ENCODE measurements around the gene KCNG4. TPM values are rescaled to one million over a fixed set of nuclear protein-coding genes. Genes with fewer than 3 reads are reported as not detected.

Gene KCNG4
- total and polyA plus RNA-seq, 10 of the 15 experiments (the other 5 are each of a cell fraction or from before 2014, with no cell fraction given), result not detected

GRCh38 chr16:84215531-84215930 is 24.3 kb downstream of the KCNG4 start:
- no peaks in the 10 kb centered on the region for H3K4me1 ChIP-seq (ENCODE audit: control insufficient read depth, insufficient read depth, low read length)
- no TSS peak for BruUV-seq (replicated peaks)
- RAD21 ChIA-PET (ENCODE audit: unreplicated experiment), result no interaction called here
- no peak for TF ChIP-seq GATAD2B (conservative IDR thresholded peaks at IDR 0.05; ENCODE audit: low read depth)
- no peak for TF ChIP-seq NKRF (conservative IDR thresholded peaks at IDR 0.05)
- no peak for TF ChIP-seq CHD1 (IDR thresholded peaks at IDR 0.05; ENCODE audit: low read depth, low read length)
- no peak for TF ChIP-seq SREBF2 (IDR thresholded peaks at IDR 0.05; ENCODE audit: low read length)
- no peak for TF ChIP-seq MYC (IDR thresholded peaks at IDR 0.05; ENCODE audit: insufficient read depth, insufficient read length, insufficient replicate concordance, low read length, severe bottlenecking)
- no peak for TF ChIP-seq SMARCA5 (IDR thresholded peaks at IDR 0.05)
- TF ChIP-seq, protein P1, sequence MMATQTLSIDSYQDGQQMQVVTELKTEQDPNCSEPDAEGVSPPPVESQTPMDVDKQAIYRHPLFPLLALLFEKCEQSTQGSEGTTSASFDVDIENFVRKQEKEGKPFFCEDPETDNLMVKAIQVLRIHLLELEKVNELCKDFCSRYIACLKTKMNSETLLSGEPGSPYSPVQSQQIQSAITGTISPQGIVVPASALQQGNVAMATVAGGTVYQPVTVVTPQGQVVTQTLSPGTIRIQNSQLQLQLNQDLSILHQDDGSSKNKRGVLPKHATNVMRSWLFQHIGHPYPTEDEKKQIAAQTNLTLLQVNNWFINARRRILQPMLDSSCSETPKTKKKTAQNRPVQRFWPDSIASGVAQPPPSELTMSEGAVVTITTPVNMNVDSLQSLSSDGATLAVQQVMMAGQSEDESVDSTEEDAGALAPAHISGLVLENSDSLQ (IDR thresholded peaks at IDR 0.05), result no peak
- TF ChIP-seq MEF2A (IDR thresholded peaks at IDR 0.05; ENCODE audit: insufficient read depth, low read depth, low read length), result no peak
- no peak for TF ChIP-seq NBN (IDR thresholded peaks at IDR 0.05)
- TF ChIP-seq FOXK2 (IDR thresholded peaks at IDR 0.05), result no peak
- TF ChIP-seq, protein P2, sequence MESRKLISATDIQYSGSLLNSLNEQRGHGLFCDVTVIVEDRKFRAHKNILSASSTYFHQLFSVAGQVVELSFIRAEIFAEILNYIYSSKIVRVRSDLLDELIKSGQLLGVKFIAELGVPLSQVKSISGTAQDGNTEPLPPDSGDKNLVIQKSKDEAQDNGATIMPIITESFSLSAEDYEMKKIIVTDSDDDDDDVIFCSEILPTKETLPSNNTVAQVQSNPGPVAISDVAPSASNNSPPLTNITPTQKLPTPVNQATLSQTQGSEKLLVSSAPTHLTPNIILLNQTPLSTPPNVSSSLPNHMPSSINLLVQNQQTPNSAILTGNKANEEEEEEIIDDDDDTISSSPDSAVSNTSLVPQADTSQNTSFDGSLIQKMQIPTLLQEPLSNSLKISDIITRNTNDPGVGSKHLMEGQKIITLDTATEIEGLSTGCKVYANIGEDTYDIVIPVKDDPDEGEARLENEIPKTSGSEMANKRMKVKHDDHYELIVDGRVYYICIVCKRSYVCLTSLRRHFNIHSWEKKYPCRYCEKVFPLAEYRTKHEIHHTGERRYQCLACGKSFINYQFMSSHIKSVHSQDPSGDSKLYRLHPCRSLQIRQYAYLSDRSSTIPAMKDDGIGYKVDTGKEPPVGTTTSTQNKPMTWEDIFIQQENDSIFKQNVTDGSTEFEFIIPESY (IDR thresholded peaks at IDR 0.05), result no peak
- TF ChIP-seq CBFB (IDR thresholded peaks at IDR 0.05; ENCODE audit: low read depth), result no peak
- TF ChIP-seq JUND (IDR thresholded peaks at IDR 0.05; ENCODE audit: low read depth, low read length), result no peak
- no peak for TF ChIP-seq CEBPB (IDR thresholded peaks at IDR 0.05; ENCODE audit: borderline replicate concordance in 1 of 2, low read depth in 2 of 2, low read length in 2 of 2)
- TF ChIP-seq FOS (IDR thresholded peaks at IDR 0.05; ENCODE audit: borderline replicate concordance, extremely low read depth, insufficient read length), result no peak
- no peak for TF ChIP-seq MTA2 (IDR thresholded peaks at IDR 0.05; ENCODE audit: low read depth)
- TF ChIP-seq SMAD1 (IDR thresholded peaks at IDR 0.05; ENCODE audit: low read depth, partially characterized antibody), result no peak
- no peak for TF ChIP-seq BCL3 (IDR thresholded peaks at IDR 0.05; ENCODE audit: borderline replicate concordance, insufficient read depth, low read depth, low read length, poor library complexity, severe bottlenecking)

More at GRCh38 chr16:84215531-84215930, 24.3 kb downstream of the KCNG4 start:
- no peak overlapping the region for H3K9ac ChIP-seq (ENCODE audit: control insufficient read depth, insufficient read depth, low read length)
- H2AFZ ChIP-seq (ENCODE audit: control insufficient read depth, low read depth, low read length), result no peak overlapping the region
- no peak overlapping the region for H3K4me3 ChIP-seq
- no peaks in the 10 kb centered on the region for H3K9me3 ChIP-seq (replicated peaks; ENCODE audit: control insufficient read depth, insufficient read depth, low read length)
- 44% methylated on average over 5 of the region's 5 CpGs for WGBS (ENCODE audit: insufficient coverage, insufficient replicate concordance, low lambda C conversion rate, missing lambda C conversion rate)
- H4K20me1 ChIP-seq (ENCODE audit: control insufficient read depth, insufficient read depth), result no peaks in the 10 kb centered on the region
- H3K27ac ChIP-seq (ENCODE audit: control insufficient read depth, insufficient read depth), result no peak overlapping the region
- SMC1A ChIA-PET (ENCODE audit: uncharacterized antibody, unreplicated experiment), result no interaction called here
- no peaks in the 10 kb centered on the region; a peak in 1 of 4 replicates for H3K27me3 ChIP-seq (replicated peaks in 1 of 2; ENCODE audit: control insufficient read depth in 2 of 2, insufficient read depth in 2 of 2, low read length in 1 of 2)
- no peak overlapping the region for H3K4me2 ChIP-seq (ENCODE audit: control insufficient read depth, insufficient read depth)
- DNase-seq (ENCODE audit: low read depth, low spot score) (no peak), FAIRE-seq (no peak), ATAC-seq (no peak)
- in situ Hi-C loops (cut with MboI), result no loop called here
- POLR2A ChIA-PET, result no interaction called here
- intact Hi-C loops (cut with micrococcal nuclease; ENCODE audit: unreplicated experiment), result no loop called here
- H3K79me2 ChIP-seq (ENCODE audit: control insufficient read depth, insufficient read depth, low read length), result no peaks in the 10 kb centered on the region
- CTCF ChIA-PET, result no interaction called here
- H3K36me3 ChIP-seq (ENCODE audit: control insufficient read depth in 2 of 2, insufficient read depth in 2 of 2, low read length in 1 of 2), result no peaks in the 10 kb centered on the region

All from GM12878 (cell line).